GM18951 (cell line): ENCODE data around the gene WSB2.

Source experiments
- POLR2A ChIP-seq: IDR thresholded peaks from 4 replicates; pipeline ENCODE4 v1.6.1; 2011; ENCODE audit warnings: mild to moderate bottlenecking; ENCODE audit not compliant: insufficient read length, insufficient read depth; ENCODE audit errors: extremely low read depth
- in situ Hi-C: fragments of 300-500 bp; cut with MboI; formaldehyde crosslinking; loops from one replicate; pipeline ENCODE4 v1.12.0; 2022; ENCODE audit warnings: low sequenced_read_pairs, mixed read lengths, inconsistent platforms; ENCODE audit not compliant: unreplicated experiment

Gene WSB2

GRCh38 chr12:118061011-118061872 is at the start of gene WSB2:
Gene WSB2 (minus strand): TSS chr12:118061179. CDS start chr12:118061048, 131 bp downstream.
- in situ Hi-C loops: no loop called here
- TF ChIP-seq POLR2A: no peak

- in situ Hi-C loops: no loop called here
Observed at GRCh38 chr12:118109088-118109487, 48.1 kb upstream of the WSB2 start.

DNA sequence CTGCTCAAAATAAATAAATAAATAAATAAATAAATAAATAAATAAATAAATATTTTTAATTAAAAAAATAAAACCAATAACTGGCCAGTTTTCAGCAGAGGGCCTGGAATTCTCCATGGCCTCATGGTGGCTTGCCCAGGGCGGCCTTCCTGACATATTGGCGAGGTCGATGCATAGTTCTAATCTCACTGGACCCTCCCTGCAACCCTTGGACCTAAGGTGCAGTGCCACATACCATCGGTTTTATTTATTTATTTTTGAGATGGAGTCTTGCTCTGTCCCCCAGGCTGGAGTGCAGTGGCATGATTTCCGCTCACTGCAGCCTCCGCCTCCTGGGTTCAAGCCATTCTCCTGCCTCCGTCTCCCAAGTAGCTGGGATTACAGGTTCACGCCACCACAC is 46.7 kb upstream of the WSB2 start:
- in situ Hi-C loops: no loop called here
- no peak for TF ChIP-seq POLR2A

More at GRCh38 chr12:118109088-118109487, 48.1 kb upstream of the WSB2 start:
- TF ChIP-seq POLR2A: no peak

DNA sequence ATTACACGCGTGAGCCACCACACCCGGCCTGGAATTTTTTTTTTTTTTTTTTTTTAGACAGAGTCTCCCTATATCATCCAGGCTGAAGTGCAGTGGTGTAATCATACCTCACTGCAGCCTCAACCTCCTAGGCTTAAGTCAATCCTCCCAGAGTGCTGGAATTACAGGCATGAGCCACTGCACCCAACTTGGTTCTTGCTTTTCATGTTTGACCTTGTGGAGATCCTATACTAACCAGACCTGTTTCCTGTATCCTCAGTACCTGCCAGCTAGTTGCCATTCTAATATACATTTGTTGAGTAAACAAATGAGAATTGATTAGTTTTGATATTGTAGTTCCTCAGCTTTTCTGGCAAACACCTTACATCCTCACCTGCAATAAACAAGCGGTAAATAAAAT is 46.0 kb upstream of the WSB2 start:
- TF ChIP-seq POLR2A: no peak
- in situ Hi-C loops: no loop called here

- in situ Hi-C loops: no loop called here
- TF ChIP-seq POLR2A: no peak
Observed at GRCh38 chr12:118103601-118104382, 42.8 kb upstream of the WSB2 start, which contains the start of gene VSIG10. Gene VSIG10 (minus strand): TSS chr12:118104011. CDS start chr12:118103671, 340 bp downstream.

- no peak for TF ChIP-seq POLR2A
Observed at GRCh38 chr12:118103201-118103600, 42.2 kb upstream of the WSB2 start.

DNA sequence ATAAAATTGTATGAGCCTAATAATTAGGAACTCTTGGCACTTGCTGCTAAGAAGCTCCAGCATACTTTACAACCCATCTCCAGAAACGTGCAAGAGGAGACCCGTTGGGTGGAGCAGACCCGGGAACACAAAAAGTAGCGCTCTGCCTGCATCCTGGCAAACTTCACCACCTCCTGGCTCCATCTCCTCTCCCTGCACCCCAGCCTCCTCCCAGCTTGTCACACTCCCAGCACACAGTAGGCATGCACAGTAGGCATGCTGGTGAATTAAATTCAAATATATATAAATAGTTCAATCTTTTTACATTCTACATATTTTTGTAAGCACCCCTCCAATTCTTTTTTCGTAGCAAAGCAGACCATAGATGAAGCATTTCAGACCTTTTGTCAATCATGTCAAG is 41.6 kb upstream of the WSB2 start:
- no peak for TF ChIP-seq POLR2A
- in situ Hi-C loops: no loop called here

More at GRCh38 chr12:118103201-118103600, 42.2 kb upstream of the WSB2 start:
- in situ Hi-C loops: no loop called here

- no peak for TF ChIP-seq POLR2A
Observed at GRCh38 chr12:118102070-118102469, 41.1 kb upstream of the WSB2 start.

GRCh38 chr12:118101051-118101450 is 40.1 kb upstream of the WSB2 start:
- in situ Hi-C loops: no loop called here

More at GRCh38 chr12:118102070-118102469, 41.1 kb upstream of the WSB2 start:
- in situ Hi-C loops: no loop called here

DNA sequence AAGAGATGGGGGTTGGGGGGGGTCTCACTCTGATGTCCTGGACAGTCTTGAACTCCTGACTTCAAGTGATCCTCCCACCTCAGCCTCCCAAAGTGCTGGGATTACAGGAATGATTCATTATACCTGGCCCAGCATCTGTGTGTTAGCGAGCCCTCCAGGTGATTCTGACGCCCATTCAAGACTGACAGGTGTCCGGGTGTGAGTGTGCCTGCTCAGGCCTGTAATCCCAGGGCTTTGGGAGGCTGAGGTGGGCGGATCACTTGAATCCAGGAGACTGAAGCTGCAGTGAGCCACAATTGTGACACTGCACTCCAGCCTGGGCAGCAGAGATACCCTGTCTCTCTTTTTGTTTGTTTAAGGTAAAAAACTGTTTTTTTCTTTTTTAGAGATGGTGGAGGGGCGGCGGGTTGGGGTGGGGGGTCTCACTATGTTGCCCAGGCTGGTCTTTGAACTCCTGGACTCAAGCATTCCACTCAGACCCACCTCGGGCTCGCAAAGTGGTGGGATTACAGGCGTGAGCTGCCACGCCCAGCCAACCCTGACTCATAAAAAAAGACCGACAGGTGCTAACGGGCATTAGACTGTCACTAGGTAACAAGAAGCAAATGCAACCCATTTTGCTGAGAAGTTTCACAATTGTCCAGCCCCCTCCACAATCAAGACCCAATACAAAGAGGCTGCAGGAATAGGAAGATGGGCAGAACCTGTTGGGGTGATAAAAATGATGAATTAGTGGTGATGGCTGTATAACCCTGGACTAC is 38.1 kb upstream of the WSB2 start:
- in situ Hi-C loops: no loop called here
- TF ChIP-seq POLR2A: no peak

More at GRCh38 chr12:118101051-118101450, 40.1 kb upstream of the WSB2 start:
- TF ChIP-seq POLR2A: no peak

GRCh38 chr12:118098401-118098800 is 37.4 kb upstream of the WSB2 start:
- in situ Hi-C loops: no loop called here
- no peak for TF ChIP-seq POLR2A

DNA sequence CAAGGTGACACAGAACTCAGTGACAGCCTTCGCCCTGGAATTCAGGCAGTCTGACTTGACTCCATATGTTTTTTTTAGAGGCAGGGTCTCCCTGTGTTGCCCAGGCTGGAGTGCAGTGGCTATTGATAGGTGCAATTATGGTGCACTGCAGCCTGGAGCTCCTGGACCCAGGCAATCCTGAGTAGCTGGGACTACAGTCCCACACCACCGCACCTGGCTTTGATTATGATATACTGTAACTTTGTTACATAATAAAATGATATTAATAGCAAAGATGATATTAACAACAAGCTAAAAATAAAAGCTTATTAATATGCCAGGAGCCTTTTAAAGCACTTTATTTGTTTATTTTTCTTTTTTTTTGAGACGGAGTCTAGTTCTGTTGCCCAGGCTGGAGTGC is 33.1 kb upstream of the WSB2 start:
- in situ Hi-C loops: no loop called here
- no peak for TF ChIP-seq POLR2A

DNA sequence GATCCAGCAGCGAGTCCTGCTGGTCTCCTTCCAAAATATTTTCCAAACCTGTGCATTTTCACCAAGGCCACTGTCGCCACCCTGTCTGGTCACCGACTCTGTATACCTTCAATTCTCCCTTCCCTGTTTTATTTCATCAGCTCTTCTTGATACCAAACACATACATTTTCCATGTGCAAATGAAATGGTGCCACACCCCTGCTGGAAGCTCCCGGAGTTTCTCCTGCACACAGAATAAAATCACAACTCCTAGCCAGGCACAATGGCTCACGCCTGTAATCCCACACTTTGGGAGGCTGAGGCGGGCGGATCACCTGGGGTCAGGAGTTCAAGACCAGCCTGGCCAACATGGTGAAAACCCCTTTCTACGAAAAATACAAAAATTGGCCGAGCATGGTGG is 28.8 kb upstream of the WSB2 start:
- in situ Hi-C loops: no loop called here
- TF ChIP-seq POLR2A: no peak
